Stimulated activated naive CD8-positive, alpha-beta T cell treated with anti-CD3 and anti-CD28 coated beads, Interleukin-15, Interleukin-2, amounts not matched to agents 100 U/mL and 50 U/mL, for 24 hours (primary cell): ENCODE results near the gene NUDT7.

Source experiments
- ATAC-seq: fragments of 150-1000 bp; cut with Tn5 transposase; one replicate; pipeline ENCODE4 v1.10.0; 2021
- DNase-seq: peaks from one replicate; pipeline ENCODE4 v3.0.0; 2021

Gene NUDT7

DNA sequence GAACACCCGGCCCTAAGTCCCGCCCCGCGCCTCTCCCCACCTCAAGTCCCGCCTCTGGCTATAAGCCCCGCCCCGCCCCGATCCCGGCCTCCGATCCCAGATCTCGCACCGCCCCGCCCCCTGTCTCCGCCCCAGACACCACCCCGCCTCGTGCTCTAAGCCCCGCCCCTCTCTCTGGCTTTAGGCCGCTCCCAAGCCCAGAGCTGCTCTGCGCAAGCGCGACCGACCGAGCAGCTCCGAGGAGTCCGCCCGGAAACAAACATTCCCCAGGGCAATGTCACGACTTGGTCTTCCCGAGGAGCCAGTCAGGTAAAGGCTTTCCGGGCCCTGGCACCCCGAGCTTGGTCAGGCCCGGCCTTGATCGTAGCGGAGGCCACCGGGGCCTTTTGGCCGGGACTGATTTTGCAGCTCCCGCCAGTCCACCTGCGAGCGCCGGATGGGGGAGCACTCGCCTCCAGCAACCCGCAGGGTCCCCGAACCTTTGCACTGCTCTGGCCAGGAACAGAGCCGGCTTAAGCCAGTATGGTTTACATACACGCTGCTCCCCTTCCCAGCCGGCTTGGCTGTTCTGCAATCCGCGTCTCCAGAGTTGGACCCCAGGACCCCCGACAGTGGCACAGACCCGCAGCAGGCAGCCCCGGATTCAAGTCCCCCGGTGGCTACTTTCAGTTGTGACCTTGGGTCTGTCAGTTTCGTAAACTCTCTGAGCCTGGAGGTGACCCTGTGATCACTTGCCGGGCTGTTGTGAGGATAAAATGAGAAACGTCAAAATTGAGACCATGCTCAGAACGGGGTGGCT lies at the start of gene NUDT7:
NUDT7 (plus strand) TSS at position 206 of the 799 bp plus-strand sequence; CDS start at position 275, 69 bp downstream.
- ATAC-seq (peak; percentile 98), DNase-seq (peak; percentile 100)

- DNase-seq = no peak
- no peak for ATAC-seq
Observed at GRCh38 chr16:77674888-77675287, 47.4 kb upstream of the NUDT7 start.

- DNase-seq = peak; percentile 60
- ATAC-seq = peak; percentile 46
Observed at GRCh38 chr16:77675464-77676324, 46.6 kb upstream of the NUDT7 start.

- DNase-seq (no peak), ATAC-seq (no peak)
Observed at GRCh38 chr16:77677129-77677528, 45.2 kb upstream of the NUDT7 start.

DNA sequence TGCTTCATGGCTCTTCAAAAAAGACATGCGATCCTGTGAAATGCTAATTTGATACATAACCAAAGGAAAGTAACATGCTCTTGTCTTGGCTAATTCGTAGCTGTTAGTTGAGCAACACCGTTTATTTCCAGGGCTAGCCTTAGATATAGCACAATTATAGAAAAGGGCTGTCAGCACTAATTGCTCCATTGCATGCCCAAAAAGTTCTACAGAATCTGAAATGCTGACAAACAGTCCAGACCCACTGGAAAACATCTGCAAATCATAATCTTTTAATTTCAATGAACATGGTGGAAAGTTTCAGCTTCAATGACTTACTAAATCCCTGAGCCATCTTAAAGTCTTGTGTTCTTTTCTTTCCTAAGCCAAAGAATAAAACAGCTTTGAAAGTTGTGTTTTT lies 42.9 kb upstream of the NUDT7 start:
- DNase-seq (no peak), ATAC-seq (no peak)

DNA sequence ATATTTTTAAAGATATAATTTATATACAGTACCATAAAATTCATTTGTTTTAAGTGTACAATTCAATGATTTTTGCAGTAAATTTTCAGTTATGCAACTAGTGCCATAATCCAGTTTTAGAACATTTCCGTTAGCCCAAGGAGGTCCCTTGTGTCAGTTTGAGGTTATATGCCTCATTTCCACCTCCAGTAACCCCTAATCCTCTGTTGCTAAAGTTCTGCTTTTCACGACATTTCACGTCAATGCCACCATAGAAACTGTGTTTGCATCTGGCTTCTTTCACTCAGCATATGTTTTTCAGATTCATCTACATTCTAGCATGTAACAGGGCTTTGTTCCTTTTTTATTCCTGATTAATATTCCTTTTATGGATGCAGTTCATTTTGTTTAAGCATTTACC lies 42.4 kb upstream of the NUDT7 start:
- ATAC-seq (no peak), DNase-seq (no peak)

- DNase-seq = no peak
- ATAC-seq = no peak
Observed at GRCh38 chr16:77680496-77680895, 41.8 kb upstream of the NUDT7 start.

DNA sequence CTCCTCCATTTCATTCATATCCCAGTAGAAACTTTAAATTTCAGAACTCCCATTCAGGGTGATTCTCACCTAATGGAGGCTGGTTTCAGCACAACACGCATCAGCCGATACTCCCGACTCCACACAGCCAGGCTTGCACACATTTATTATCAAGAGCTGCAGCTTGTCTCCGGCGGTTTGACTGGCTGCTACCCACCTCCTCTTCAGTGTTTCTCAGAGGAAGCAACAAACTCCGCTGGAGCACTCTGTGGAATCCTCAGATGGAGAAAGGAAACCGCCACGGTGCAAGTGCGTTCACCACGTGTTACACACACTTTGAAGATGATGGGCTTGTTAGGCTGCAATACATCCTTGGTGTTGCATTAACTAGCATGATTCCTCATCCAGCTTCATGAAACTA lies 39.7 kb upstream of the NUDT7 start:
- DNase-seq (no peak), ATAC-seq (no peak)

DNA sequence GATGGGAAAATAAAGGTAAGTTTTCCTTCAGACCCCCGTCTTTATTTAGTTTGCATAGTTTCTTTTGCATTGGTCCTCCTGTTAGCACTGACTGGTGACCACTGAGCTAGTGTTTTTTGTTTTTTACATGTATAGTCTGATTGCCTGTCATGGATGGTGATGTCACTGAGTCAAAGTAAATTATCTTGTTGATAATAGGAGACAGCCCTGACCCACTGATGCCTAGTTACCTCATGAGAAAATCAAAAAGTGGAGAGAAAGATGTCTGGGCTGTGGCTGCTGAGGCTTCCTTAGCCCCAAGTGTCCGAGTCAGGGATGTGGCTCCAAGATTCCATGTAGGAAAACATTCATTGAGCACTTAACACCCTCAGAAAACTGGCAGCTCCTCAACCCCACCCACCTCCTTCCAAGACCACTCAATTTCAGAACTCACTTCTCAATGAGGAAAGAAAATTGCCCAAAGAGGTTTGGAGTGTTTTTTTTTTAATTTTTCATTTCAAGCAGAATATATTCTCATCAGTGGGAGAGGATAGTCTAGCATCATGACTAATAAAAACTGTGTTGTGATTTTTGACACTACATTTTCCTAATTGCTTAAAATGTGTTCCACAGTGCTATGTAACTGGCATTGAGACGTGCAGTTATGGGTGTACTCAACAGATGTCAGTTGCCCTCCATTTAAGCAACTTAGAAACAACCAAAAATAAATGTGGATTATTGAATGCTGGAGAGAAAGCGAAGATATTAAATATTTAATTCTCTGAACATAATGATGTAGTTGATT lies 38.7 kb upstream of the NUDT7 start:
- DNase-seq = no peak
- no peak for ATAC-seq

DNA sequence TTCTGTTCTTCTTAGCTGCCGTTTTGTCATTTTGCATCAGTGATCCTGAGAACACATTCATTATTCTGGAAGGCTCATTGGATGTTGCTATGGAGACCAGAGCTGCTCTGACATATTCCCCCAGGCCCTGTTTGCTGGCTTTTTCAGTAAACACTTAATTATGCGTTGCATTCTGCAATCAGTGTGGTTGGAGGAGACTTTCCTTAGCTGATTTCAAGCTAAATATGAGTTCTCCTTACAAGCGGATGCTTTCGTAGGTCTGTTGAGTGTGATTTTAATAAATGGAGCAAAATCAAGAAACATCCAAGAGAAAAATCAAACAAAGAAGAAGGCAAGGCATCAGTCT lies 38.2 kb upstream of the NUDT7 start:
- DNase-seq = no peak
- no peak for ATAC-seq

- no peak for DNase-seq
- ATAC-seq = no peak
Observed at GRCh38 chr16:77686385-77686784, 35.9 kb upstream of the NUDT7 start.

DNA sequence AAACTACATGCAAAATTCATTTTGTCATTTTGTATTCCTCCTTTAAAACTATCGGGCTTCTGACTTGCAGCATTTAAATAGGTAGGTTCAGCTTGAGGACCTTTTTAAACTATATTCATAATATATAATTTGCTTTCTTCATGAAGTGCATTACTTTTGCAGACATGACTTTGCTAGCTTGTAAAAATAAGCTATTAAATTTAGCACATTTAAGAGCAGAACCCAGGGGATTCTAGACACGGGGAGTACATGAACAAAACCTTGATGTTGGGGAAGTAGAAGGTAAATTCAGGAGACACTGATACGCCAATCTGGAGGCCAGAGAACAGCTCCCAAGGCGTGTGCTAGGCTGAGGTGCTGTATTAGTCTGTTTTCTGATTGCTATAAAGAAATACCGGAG lies 32.3 kb upstream of the NUDT7 start:
- no peak for DNase-seq

DNA sequence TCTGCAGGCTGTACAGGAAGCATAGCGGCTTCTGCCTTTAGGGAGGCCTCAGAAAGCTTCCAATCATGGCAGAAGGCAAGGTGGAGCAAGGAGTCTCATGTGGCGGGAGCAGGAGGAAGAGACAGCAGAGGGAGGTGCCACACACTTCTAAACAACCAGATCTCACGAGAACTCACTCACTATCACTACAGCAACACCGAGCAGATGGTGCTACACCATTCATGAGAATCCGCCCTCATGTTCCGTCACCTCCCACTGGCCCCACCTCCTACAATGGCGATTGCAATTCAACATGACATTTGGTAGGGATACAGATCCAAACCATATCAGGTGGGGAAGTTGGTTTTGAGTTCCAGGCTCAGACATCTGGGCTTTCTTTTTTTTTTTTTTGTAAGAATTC lies 31.9 kb upstream of the NUDT7 start:
- DNase-seq = no peak
- no peak for ATAC-seq

More for the DNA sequence above, 32.3 kb upstream of the NUDT7 start:
- no peak for ATAC-seq

DNA sequence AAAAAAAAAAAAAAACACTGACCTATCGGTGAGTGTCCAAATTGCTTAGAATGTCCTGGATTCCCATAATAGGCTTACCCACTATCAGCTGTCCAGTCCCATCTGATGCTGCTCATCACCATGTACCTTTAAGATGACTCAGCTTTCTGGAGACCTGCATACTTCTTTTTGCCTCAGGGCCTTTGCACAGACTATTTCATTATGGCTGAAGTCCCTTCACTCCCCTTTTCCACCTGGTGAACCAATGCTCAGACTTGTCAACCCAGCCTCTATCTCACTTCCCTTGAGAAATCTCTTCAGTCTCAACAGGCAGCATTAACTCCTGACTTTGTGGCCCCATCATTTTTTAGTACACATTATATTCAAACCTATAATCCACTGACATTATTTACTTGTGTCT lies 29.7 kb upstream of the NUDT7 start:
- no peak for DNase-seq
- no peak for ATAC-seq

- ATAC-seq (no peak), DNase-seq (no peak)
Observed at GRCh38 chr16:77696149-77696548, 26.2 kb upstream of the NUDT7 start.

DNA sequence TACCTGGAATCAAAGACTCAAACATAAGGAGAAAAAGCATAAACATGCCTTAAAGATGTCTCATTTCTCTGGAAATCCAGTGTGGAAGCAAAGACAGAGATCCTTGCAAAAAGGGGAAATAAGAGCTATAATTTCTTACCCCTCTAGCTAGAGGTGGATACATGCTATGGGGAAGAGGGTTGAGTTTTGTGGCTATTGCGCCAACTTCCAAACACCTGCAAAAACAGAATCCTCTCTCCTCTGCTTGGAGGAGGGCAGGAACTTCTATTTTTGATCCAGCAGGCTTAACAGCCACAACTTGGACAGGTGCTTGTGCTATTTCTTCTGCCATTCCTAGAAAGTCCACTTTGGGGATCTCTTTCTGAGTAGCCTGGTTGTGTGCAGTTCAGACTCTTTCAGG lies 21.5 kb upstream of the NUDT7 start:
- ATAC-seq (no peak), DNase-seq (no peak)

GRCh38 chr16:77705351-77705750 lies 17.0 kb upstream of the NUDT7 start:
- ATAC-seq = no peak
- DNase-seq = no peak

GRCh38 chr16:77711179-77711578 lies 11.1 kb upstream of the NUDT7 start:
- ATAC-seq = no peak
- DNase-seq = no peak

DNA sequence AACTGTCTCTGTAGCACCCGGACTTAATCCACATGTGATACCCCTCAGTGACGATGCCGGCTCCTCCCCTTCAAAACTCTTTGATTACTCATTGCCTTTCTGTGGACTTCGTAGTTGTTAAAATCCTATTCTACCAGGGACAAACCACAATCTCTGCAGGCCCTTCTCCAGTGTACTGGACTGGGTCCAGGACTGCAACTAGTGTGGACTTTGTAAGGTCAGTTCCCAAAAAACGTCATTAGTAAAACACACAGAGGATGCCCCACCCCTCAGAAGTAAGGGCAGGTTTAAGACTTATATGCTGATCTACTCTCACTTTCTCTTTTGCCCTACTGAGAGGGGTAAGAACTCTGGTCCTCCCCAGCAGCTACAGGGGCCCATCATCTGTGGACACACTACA lies 10.5 kb upstream of the NUDT7 start:
- no peak for ATAC-seq
- DNase-seq = no peak

GRCh38 chr16:77715145-77715544 lies 7.2 kb upstream of the NUDT7 start:
- ATAC-seq (peak; percentile 19), DNase-seq (no peak)

DNA sequence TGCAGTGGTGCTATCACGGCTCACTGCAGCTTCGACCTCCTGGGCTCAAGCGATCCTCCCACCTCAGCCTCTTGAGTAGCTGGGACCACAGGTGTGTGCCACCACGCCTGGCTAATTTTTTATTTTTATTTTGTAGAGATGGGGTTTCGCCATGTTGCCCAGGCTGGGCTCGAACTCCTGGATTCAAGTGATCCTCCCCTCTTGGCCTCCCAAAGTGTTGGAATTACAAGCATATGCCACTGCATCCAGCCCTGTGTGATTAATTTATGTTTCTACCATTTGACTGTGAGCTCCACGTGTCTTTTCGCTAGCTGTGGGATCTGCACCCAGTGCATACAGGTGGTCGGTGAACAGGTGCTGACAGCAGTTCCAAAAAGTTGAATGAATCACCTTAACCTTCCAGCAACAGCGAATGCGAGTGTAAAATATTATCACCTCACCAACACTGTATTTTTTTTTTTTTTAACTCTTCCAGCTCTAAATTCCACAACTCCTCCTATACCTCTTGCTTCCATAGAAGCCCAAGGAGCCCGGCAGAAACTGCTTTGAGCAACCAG lies 484 bp upstream of the NUDT7 start:
- ATAC-seq (peak; percentile 6), DNase-seq (peak; percentile 9)

- ATAC-seq = no peak
- peak; percentile 11 for DNase-seq
Observed at GRCh38 chr16:77723108-77723514, 797 bp downstream of the NUDT7 start.
